22Rv1 (cell line): ENCODE results near the gene PACRG.

Experiments used
- H3K27ac ChIP-seq: fragments of 450-650 bp; 2 replicates; pipeline ENCODE4 v1.5.1; 2017
- CTCF ChIP-seq: fragments of 450-650 bp; IDR thresholded peaks from 2 replicates; pipeline ENCODE4 v1.5.1; 2017; ENCODE audit warnings: mild to moderate bottlenecking
- ZFX ChIP-seq: fragments of 450-650 bp; IDR thresholded peaks from 2 replicates; pipeline ENCODE4 v1.6.1; 2017; ENCODE audit warnings: antibody characterized with exemption, borderline replicate concordance

The PACRG gene

GRCh38 chr6:163008626-163009025, 280.9 kb downstream of the PACRG start:
- TF ChIP-seq ZFX (no peak), CTCF (no peak)
- H3K27ac ChIP-seq, result no peak overlapping the region

GRCh38 chr6:163010145-163010544, 282.4 kb downstream of the PACRG start:
- TF ChIP-seq CTCF (no peak), ZFX (no peak)
- H3K27ac ChIP-seq, result no peak overlapping the region

GRCh38 chr6:163014736-163015135, 287.0 kb downstream of the PACRG start:
- TF ChIP-seq CTCF (no peak), ZFX (no peak)
- no peak overlapping the region for H3K27ac ChIP-seq

- H3K27ac ChIP-seq, result no peak overlapping the region
- no peak for TF ChIP-seq CTCF
- TF ChIP-seq ZFX, result no peak
These were observed 290.0 kb downstream of the PACRG start for GRCh38 chr6:163017801-163018200.

- no peak overlapping the region for H3K27ac ChIP-seq
- TF ChIP-seq ZFX (no peak), CTCF (no peak)
These were observed 292.2 kb downstream of the PACRG start for GRCh38 chr6:163019926-163020325.

- TF ChIP-seq CTCF (no peak), ZFX (no peak)
- H3K27ac ChIP-seq, result no peak overlapping the region
These were observed 293.3 kb downstream of the PACRG start for GRCh38 chr6:163021054-163021453.

GRCh38 chr6:163023700-163024099, 295.9 kb downstream of the PACRG start:
- no peak for TF ChIP-seq ZFX
- TF ChIP-seq CTCF, result no peak
- H3K27ac ChIP-seq, result no peak overlapping the region
